Endothelial cell of umbilical vein (primary cell): Measurements from ENCODE around the gene SFTPA1. TPM values are rescaled to one million over a fixed set of nuclear protein-coding genes. Genes with fewer than 3 reads are reported as not detected.

Source experiments
- BruUV-seq: library from RNA; stranded (reverse); fragments of 400-500 nt; replicated peaks from 2 replicates; lab custom pipeline; 2021; lab: Mats Ljungman, UMichigan
- CTCF ChIA-PET: fragments of 300-600, 350-600 bp; sonication (Branson Sonifier 250); formaldehyde crosslinking; loops from one replicate; lab custom pipeline; 2021; ENCODE audit warnings: antibody characterized with exemption, inconsistent platforms; lab: Charles Lee
- POLR2A ChIA-PET: fragments of 300-600, 350-600 bp; sonication (Branson Sonifier 250); formaldehyde crosslinking; loops from one replicate; lab custom pipeline; 2021; ENCODE audit warnings: antibody characterized with exemption, inconsistent platforms; lab: Charles Lee
- DNase-seq: peaks from one replicate; pipeline ENCODE4 v3.0.0-alpha.2; 2011; ENCODE audit warnings: low read depth, low spot score
- FAIRE-seq: peaks from 2 replicates; lab custom pipeline; 2011; peaks lifted over from hg19 to GRCh38; lab: Jason Lieb, UNC
- H2AFZ ChIP-seq: 2 replicates; pipeline ENCODE4 v1.6.0; 2012; ENCODE audit warnings: low read depth, low read length, control low read depth, inconsistent platforms
- H3K27ac ChIP-seq: 2 replicates; pipeline ENCODE4 v1.5.1; 2011; ENCODE audit warnings: low read depth, mild to moderate bottlenecking, control low read depth, low read length, moderate library complexity; ENCODE audit not compliant: insufficient read depth
- H3K27me3 ChIP-seq, 2 experiments: 2 replicates each; pipeline versions ENCODE4 v1.6.0 to v1.6.1; 2011; ENCODE audit warnings: low read length in 2 of 2, mixed read lengths in 1 of 2; ENCODE audit not compliant: control insufficient read depth in 2 of 2, insufficient read depth in 2 of 2
- H3K36me3 ChIP-seq, 2 experiments: 2 replicates in 1 of 2; 3 replicates in 1 of 2; pipeline ENCODE4 v1.5.1; 2011; ENCODE audit warnings: low read length in 2 of 2, mild to moderate bottlenecking in 1 of 2, moderate library complexity in 1 of 2; ENCODE audit not compliant: control insufficient read depth in 2 of 2, insufficient read depth in 2 of 2; ENCODE audit errors: extremely low read depth in 1 of 2
- H3K4me1 ChIP-seq: 3 replicates; pipeline ENCODE4 v1.5.1; 2011; ENCODE audit warnings: mild to moderate bottlenecking, low read length; ENCODE audit not compliant: control insufficient read depth, insufficient read depth; ENCODE audit errors: extremely low read depth
- H3K4me2 ChIP-seq: 2 replicates; pipeline ENCODE4 v1.6.1; 2011; ENCODE audit warnings: low read length, control low read depth, mixed read lengths; ENCODE audit not compliant: insufficient read depth
- H3K4me3 ChIP-seq, 3 experiments: fragments of 200-600 bp in 1 of 3; sonication (generic), shearing (Covaris generic) in 1 of 3; replicated peaks in 1 of 3; 2 replicates each; pipeline ENCODE4 v1.5.1; 2011 to 2016; ENCODE audit warnings: control low read depth in 3 of 3, low read length in 3 of 3, mild to moderate bottlenecking in 2 of 3, inconsistent platforms in 1 of 3, low read depth in 1 of 3, moderate library complexity in 1 of 3; ENCODE audit not compliant: insufficient read depth in 1 of 3
- H3K79me2 ChIP-seq: 2 replicates; pipeline ENCODE4 v1.6.0; 2012; ENCODE audit warnings: low read length, inconsistent platforms; ENCODE audit not compliant: control insufficient read depth, insufficient read depth
- H3K9ac ChIP-seq: replicated peaks from 2 replicates; pipeline ENCODE3; 2011; ENCODE audit warnings: low read length, control low read depth; ENCODE audit not compliant: insufficient read depth; ENCODE audit errors: extremely low read depth
- H3K9me1 ChIP-seq: replicated peaks from 3 replicates; pipeline ENCODE4 v1.6.0; 2011; ENCODE audit warnings: mild to moderate bottlenecking, low read length; ENCODE audit not compliant: control insufficient read depth, insufficient read depth; ENCODE audit errors: extremely low read depth
- H3K9me3 ChIP-seq: replicated peaks from 2 replicates; pipeline ENCODE4 v1.5.1; 2012; ENCODE audit warnings: low read length, inconsistent platforms; ENCODE audit not compliant: control insufficient read depth, insufficient read depth
- H4K20me1 ChIP-seq: replicated peaks from 2 replicates; pipeline ENCODE3; 2011; ENCODE audit warnings: mild to moderate bottlenecking, low read length; ENCODE audit not compliant: control insufficient read depth, insufficient read depth; ENCODE audit errors: extremely low read depth
- CTCF ChIP-seq, 2 donors: IDR thresholded peaks; 1 replicate in 1 of 2; 2 replicates in 1 of 2; pipeline ENCODE4 v1.5.1; 2011; ENCODE audit warnings: low read length in 2 of 2, mild to moderate bottlenecking in 2 of 2, moderate library complexity in 2 of 2, control low read depth in 1 of 2, inconsistent platforms in 1 of 2, low read depth in 1 of 2; ENCODE audit not compliant: insufficient read depth in 1 of 2; ENCODE audit errors: extremely low read depth in 1 of 2
- EZH2 ChIP-seq: IDR thresholded peaks from 2 replicates; pipeline ENCODE4 v1.6.1; 2012; ENCODE audit warnings: borderline replicate concordance, low read depth, mild to moderate bottlenecking, moderate library complexity, low read length, inconsistent platforms; ENCODE audit not compliant: severe bottlenecking
- FOS ChIP-seq: IDR thresholded peaks from 2 replicates; pipeline ENCODE4 v1.6.1; 2011; ENCODE audit warnings: mild to moderate bottlenecking, low read length, moderate library complexity, borderline replicate concordance; ENCODE audit not compliant: insufficient read depth
- GATA2 ChIP-seq: IDR thresholded peaks from 2 replicates; pipeline ENCODE4 v1.7.0; 2011; ENCODE audit warnings: low read depth, mild to moderate bottlenecking, moderate library complexity, mixed read lengths, low read length; ENCODE audit not compliant: insufficient read length, insufficient read depth
- JUN ChIP-seq: IDR thresholded peaks from 2 replicates; pipeline ENCODE4 v1.6.1; 2011; ENCODE audit warnings: borderline replicate concordance, low read depth; ENCODE audit not compliant: insufficient read length, insufficient read depth
- MAX ChIP-seq: IDR thresholded peaks from 2 replicates; pipeline ENCODE4 v1.6.1; 2011; ENCODE audit not compliant: insufficient read depth, insufficient read length
- MYC ChIP-seq: IDR thresholded peaks from one replicate; pipeline ENCODE4 v1.6.1; 2011; ENCODE audit warnings: mild to moderate bottlenecking, low read depth, low read length
- POLR2A ChIP-seq: IDR thresholded peaks from 2 replicates; pipeline ENCODE4 v1.6.1; 2012; ENCODE audit warnings: low read depth, mild to moderate bottlenecking, control low read depth, low read length
- POLR2AphosphoS5 ChIP-seq: IDR thresholded peaks from 2 replicates; pipeline ENCODE4 v1.6.1; 2012; ENCODE audit warnings: low read depth, mild to moderate bottlenecking, control low read depth, low read length, moderate library complexity; ENCODE audit not compliant: insufficient read depth
- dilution Hi-C: fragments of 300-500 bp; cut with MboI; formaldehyde crosslinking; loops from one replicate; pipeline ENCODE4 v1.15.0; 2019; ENCODE audit warnings: low sequenced_read_pairs; ENCODE audit not compliant: extremely low pct_ligation_motif_present
- intact Hi-C: fragments of 100-400 bp; cut with micrococcal nuclease; formaldehyde crosslinking; loops from one replicate; pipeline ENCODE4 v1.10.0; 2022
- polyA plus RNA-seq, 4 experiments: library from polyadenylated mRNA; depleted of rRNA in 3 of 4; stranded (reverse) in 3 of 4; unstranded in 1 of 4; fragments of >200 nt; gene quantifications; 2 replicates each; pipeline versions ENCODE4 v1.2.1 to v1.2.3, GENCODE V29; 2011 to 2012; ENCODE audit warnings: missing spikeins in 1 of 4
- total RNA-seq: library from RNA; stranded (reverse); gene quantifications from 2 replicates; pipeline ENCODE4 v1.2.3, GENCODE V29; 2021

SFTPA1 gene
- total and polyA plus RNA-seq, 2 donors (not counting 3 experiments of a cell fraction or from before 2014, with no cell fraction given), result not detected

- dilution Hi-C loops (no loop called here), intact Hi-C loops (no loop called here)
- FAIRE-seq, result no peak
- Histone ChIP-seq H3K9me3 (no peaks in the 10 kb centered on the region), H3K9ac (no peak overlapping the region), H4K20me1 (no peaks in the 10 kb centered on the region), H3K36me3 (no peaks in the 10 kb centered on the region), H3K4me3 (no peak overlapping the region), H3K4me2 (no peak overlapping the region), H3K9me1 (no peaks in the 10 kb centered on the region), H3K27ac (no peak overlapping the region), H2AFZ (no peak overlapping the region), H3K79me2 (no peaks in the 10 kb centered on the region), H3K27me3 (peaks cover 0 to 3% of the 10 kb centered on the region in 2 experiments), H3K4me1 (no peaks in the 10 kb centered on the region)
- BruUV-seq, result no TSS peak
- DNase-seq, result no peak
- POLR2A ChIA-PET, result no interaction called here
- no peak for TF ChIP-seq CTCF (IDR thresholded peaks at IDR 0.05; ENCODE audit: extremely low read depth in 1 of 2, insufficient read depth in 1 of 2, low read depth in 1 of 2, low read length in 2 of 2)
- no peak for TF ChIP-seq POLR2A
- TF ChIP-seq POLR2AphosphoS5, result no peak
- no peak for TF ChIP-seq MAX
- TF ChIP-seq GATA2, result no peak
- TF ChIP-seq JUN, result no peak
- no peak for TF ChIP-seq FOS
- no peak for TF ChIP-seq MYC
- no peak for TF ChIP-seq EZH2
- CTCF ChIA-PET, result interaction anchor here (1.2 kb wide), 1 partner anchor 50 kb away, joined by 3 read pairs; no protein-coding TSS in a partner anchor
These were observed 23.8 kb upstream of the SFTPA1 start for GRCh38 chr10:79586933-79587332.
